ENCODE measurements around the gene CEMIP.

The CEMIP gene

DNA sequence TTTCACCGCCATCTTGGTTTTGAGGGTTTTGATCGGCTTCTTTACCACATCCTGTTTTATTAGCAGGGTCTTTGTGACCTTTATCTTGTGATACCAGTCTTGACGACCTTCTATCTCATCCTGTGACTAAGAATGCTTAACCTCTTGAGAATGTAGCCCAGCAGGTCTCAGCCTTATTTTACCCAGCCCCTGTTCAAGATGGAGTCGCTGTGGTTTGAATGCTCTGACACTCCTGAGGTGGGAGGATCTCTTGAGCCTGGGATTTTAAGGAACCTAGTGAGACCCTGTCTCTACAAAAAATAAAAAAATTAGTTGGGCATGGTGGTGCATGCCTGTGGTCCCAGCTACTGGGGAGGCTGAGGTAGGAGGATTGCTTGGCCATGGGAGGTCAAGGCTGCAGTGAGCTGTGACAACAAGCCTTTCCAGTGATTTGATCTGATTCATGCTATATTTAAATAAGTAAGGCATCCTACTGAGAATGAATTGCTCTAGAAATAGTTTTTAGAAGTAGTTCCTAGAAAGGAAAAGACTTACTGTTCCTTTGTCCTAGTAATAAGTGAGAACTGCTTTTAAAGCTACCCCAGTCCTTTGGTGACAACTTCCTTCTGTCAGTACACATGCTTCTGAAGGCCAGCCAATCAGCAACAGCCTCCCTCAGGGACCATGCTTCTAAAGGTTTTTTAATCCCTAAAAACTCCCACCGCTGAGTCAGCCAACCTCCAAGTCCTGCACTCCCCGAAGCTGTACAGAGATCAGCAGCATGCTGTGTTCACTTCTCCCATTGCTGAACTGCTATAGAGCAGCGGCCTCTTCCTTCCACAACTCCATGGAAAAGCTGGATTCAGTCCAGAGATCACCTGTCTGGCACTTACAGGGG, 9.1 kb upstream of the CEMIP start:
- TF ChIP-seq POLR2A (IDR thresholded peaks at IDR 0.05; ENCODE audit: low read depth, low read length): no peak
- DNase-seq (ENCODE audit: insufficient read length, low spot score) (no peak), FAIRE-seq (no peak)

DNA sequence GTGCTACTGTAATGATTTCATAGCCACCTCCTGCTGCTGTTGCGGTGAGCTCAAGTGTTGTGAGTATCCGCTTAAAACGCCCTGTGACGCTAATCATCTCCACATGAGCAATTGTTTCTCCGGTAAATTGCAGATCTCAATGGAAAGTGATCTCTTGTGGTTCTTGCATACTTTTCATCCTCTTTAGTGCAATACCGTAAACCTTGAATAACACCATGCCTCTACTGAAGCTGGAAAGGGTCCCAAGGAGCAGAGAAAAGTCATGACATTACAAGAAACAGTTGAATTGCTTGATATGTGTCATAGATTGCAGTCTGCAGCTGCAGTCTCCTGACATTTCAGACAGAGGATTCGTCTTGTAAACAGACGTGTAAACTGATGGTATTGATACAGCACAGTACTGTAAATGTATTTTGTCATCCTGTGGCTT, 6.0 kb upstream of the CEMIP start:
- no peak for TF ChIP-seq POLR2A (IDR thresholded peaks at IDR 0.05; ENCODE audit: low read depth, low read length)
- DNase-seq (ENCODE audit: insufficient read length, low spot score) (no peak), FAIRE-seq (no peak)

DNA sequence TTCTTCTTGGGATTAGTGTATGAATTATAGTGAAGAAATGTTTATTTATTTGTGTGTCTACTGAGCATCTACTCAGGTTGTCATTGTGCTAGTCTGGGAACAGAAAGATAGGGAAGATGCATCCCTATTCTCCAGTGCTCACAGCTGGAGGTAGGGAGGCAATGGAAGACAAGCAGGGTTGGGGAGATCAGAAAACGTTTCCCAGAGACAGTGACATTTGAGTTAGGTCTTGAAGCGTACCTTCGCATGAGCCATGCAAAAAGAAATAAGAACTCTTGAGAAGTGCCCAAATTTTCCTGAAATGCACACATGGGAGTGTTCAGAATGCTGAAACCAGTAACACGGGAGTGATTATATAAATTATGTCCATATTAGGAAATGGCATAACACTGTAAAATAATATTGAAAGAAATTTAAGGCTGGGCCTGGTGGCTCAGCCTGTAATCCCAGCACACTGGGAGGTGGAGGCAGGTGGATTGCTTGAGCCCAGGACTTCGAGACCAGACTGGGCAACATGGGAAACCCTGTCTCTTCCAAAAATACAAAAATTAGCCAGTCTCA, 5.3 kb upstream of the CEMIP start:
- FAIRE-seq (no peak), DNase-seq (ENCODE audit: insufficient read length, low spot score) (no peak)
- TF ChIP-seq POLR2A (IDR thresholded peaks at IDR 0.05; ENCODE audit: low read depth, low read length): no peak

DNA sequence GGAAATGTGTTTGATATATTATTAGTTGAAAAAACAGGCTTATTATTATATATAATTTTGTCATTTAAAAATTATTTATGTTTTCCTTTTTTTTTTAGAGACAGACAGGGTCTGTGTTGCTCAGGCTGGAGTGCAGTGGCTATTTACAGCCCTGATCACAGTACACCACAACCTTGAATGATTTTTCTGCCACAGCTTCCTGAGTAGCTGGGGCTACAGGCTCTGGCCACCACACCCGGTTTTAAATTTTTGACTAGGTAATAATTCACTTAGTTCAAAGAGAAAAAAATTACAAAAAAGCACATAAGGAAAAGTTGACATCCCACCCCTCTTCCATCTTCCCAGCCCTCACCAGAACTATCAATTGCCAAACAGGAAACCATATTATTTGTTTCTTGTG, 4.7 kb upstream of the CEMIP start:
- no peak for FAIRE-seq

DNA sequence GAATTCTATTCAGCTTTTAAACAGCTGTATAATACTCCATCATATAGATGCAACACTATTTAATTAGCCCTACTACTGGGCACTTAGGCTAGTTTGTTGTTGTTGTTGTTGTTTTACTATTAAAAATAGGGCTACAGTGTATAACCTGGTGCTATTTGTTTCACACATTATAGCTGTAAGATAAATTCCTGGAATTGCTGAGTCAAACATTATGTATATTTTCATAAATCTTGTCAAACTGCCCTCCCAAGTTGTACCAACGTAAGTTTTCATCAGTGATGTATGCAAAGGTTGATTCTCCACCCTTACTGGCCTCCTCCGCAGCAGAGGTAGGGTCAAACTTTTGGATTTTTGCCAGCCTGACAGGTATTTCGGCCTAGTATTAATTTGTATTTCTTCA, 3.8 kb upstream of the CEMIP start:
- FAIRE-seq: no peak
- no peak for TF ChIP-seq POLR2A (IDR thresholded peaks at IDR 0.05; ENCODE audit: low read depth, low read length)
- DNase-seq (ENCODE audit: insufficient read length, low spot score): no peak

More for the DNA sequence above, 4.7 kb upstream of the CEMIP start:
- TF ChIP-seq POLR2A (IDR thresholded peaks at IDR 0.05; ENCODE audit: low read depth, low read length): no peak
- DNase-seq (ENCODE audit: insufficient read length, low spot score): no peak

DNA sequence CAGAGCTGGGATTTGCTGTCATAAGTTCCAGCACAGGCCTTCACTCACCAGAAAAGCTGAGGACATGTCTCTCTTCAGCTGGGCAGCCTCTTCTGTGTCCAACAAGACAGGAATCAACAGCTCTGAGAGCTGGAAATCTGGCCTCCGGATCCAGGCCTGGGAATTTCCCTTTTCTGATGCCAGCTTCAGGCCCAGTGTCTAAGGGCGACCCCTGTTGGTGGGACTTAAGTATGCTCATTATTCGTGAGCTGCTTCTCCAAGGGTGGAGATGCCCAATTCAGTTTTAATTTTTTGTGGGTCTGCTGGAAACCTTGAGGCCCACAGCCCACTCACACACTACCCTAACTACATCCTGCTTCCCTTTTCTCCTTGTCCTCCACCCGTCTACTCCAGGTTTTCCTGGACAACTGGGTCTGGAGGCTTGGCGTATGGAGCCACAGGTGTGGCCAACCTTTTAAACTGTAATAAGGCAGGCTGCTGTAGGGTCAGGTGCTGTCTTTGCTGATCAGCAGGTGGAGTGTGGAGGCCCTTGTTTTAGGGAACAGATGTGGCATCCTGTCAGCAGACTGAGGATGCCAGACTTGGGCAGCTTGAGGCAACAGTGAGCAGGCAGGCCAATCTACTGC, 2.6 kb upstream of the CEMIP start:
- DNase-seq (ENCODE audit: insufficient read length, low spot score): peak; percentile 45
- FAIRE-seq: no peak
- TF ChIP-seq POLR2A (IDR thresholded peaks at IDR 0.05; ENCODE audit: low read depth, low read length): no peak

DNA sequence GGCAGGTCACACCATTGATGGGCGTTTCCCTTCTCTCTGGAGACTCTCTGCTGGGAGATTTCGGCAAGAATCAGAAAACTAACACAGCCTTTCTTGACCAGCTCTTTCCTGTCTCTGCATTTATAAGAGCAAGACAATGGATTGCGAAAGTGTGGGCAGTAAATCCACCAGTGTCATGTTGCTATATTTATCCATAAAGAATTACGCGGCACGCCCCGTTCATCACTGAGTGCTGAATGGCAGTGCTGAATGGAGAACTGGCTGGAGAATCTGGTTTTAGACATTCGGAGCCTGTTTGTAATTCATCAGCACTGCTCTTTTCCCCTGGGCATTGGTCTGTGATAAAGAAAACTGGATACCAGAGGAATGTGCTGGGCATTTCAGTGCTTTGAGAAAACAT, 2.0 kb upstream of the CEMIP start:
- no peak for TF ChIP-seq POLR2A (IDR thresholded peaks at IDR 0.05; ENCODE audit: low read depth, low read length)
- no peak for DNase-seq (ENCODE audit: insufficient read length, low spot score)
- no peak for FAIRE-seq

DNA sequence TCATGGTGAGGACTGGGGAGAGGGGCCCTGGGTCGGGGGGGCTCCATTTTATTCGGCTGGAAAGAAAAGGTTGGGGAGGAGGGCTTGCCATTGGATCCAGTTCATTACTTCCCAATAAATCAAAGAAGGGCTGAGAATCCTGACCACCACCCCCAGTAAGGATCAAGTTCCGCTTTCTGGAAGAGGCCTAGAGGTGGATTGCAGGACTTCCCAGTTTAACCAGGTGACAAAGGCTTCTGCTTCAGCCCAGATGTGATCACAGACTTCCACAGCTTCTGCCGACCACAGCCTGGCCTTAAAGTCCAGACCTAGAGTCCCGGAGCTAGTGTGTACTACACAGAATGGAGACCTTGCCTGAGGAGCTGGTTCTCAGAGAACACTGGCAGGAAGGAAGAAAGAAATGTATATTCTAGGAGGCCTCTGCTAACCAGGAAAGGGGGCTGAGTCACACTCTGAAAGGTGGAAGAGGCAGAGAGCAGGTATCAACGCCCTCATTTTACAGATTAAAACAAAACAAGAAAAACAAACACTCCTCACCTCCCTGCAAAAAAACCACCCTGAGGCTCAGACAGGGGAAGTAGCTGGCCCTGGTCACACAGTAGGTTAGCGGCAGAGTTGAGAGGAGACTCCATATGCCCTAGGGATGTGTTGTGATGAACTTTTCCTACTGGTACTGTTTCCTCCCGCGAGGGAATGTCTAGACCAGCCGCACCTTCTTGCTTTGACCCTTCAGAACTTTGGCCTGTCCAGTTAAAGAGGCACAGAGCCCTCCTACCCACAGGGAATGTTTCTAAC, 1.1 kb upstream of the CEMIP start:
- TF ChIP-seq POLR2A (IDR thresholded peaks at IDR 0.05; ENCODE audit: low read depth, low read length): no peak
- FAIRE-seq: no peak
- DNase-seq (ENCODE audit: insufficient read length, low spot score): no peak

DNA sequence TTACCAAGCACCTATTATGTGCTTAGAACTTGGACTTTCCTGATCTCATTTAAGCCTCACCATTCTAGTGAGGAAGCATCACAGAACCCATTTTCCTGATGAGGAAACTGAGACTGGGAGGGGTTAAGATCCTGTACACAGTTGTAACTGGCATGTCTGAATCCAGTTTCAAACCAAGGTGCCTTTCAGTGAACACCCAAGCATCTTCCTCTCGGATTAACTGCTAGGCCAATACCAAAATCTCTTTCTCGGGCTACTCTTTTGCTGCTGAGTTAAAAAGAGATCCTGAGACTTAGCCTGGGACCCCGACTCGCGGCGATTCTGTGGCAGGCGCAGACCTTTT, 578 bp upstream of the CEMIP start:
- DNase-seq (ENCODE audit: insufficient read length, low spot score) (no peak), FAIRE-seq (no peak)
- TF ChIP-seq POLR2A (IDR thresholded peaks at IDR 0.05; ENCODE audit: low read depth, low read length): no peak

DNA sequence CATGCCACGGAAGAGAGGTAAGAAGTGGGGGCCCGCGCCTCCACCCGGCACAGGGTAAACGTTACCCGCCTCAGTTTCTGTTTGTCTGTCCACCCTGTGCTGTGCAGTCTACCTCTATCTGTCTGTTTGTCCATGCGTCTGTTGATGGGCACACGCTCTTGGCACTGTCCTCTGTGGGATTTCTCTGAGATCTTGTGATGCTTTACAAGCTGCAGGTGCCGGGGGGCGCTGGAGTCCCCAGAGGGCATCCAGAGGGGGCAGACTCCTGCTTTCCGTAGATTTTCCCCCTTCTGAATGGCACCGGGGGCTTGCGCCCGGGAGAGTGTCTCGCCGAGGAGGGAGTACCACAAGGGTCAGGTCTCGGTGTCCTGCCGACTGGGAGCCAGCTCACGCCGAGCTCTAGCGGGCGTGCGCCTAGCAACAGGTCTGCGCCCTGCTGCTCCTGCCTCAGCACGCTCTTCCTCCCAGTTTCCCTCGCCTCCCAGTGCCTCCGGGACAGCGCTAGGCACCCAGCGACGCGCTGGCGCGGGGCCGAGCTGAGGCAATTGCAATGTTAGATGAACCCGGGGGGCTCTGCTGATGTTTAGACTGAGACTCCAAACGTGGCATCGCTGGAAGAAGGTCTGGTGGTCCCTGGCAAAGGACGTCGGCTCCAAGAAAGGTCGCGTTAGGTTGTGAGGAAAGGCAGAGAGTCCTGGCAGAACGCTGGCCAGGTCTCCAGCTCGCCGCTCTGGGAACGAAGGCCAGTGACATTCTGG, 667 bp downstream of the CEMIP start:
- FAIRE-seq (no peak), DNase-seq (ENCODE audit: insufficient read length, low spot score) (no peak)
- TF ChIP-seq POLR2A (IDR thresholded peaks at IDR 0.05; ENCODE audit: low read depth, low read length): no peak

DNA sequence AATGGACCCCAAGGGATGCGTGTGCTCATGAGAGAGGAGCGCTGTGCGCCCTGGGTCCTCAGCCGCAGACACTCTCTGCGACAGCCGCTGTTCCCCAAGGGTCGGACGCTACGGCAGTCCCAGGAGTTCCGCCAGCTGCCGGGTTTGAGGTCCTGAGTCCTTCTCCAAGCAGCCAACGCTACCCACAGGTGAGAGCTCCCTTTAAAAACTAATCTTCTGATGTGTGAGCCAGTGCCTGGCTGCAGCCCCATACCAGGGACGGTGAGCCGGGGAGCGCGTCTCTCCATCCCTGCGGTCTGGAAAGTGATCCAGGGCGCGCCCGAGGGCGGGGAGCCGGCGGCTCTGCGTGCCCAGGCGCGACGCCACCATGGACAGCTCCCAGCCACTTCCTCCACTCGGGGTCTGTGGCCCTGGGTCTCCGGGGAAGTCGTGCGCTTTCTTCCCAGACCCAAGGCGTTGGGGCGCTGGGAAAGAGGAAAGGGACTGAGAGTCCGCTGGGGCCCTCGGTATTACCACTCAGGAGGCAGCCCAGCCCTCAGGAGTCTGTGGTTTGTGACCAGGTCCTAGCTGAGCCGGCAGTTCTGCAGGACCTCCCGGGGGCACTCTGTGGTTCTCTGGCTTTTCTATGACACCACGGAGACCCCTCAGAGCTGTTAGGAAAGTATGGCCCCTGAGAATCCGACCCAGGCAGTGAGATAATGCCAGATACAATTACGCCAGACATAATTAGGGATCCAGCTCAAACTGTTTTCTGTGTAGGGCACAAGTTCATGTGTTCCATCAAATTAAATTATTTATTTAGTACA, 1.4 kb downstream of the CEMIP start:
- FAIRE-seq (no peak), DNase-seq (ENCODE audit: insufficient read length, low spot score) (no peak)
- TF ChIP-seq POLR2A (IDR thresholded peaks at IDR 0.05; ENCODE audit: low read depth, low read length): no peak

DNA sequence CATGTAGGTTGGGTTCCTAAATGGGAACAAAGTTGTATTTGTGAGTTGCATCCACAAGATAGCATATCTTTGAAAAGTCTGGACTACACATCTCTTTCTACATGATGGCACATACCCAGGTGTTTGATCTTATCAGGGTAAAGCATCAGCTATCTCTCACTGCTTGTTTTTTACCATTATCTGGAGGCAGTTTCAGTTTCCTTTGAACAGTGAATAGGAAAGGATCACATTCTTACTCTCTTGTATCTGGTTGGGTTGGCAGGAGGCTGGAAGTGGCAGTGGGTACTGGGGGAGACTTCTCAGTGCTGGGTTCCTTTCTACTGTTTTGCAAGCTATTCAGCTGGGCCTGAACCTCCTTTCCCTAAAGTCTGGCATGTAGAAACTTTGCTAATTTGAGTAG, 4.1 kb downstream of the CEMIP start:
- DNase-seq (ENCODE audit: insufficient read length, low spot score): no peak
- FAIRE-seq: no peak
- TF ChIP-seq POLR2A (IDR thresholded peaks at IDR 0.05; ENCODE audit: low read depth, low read length): no peak

DNA sequence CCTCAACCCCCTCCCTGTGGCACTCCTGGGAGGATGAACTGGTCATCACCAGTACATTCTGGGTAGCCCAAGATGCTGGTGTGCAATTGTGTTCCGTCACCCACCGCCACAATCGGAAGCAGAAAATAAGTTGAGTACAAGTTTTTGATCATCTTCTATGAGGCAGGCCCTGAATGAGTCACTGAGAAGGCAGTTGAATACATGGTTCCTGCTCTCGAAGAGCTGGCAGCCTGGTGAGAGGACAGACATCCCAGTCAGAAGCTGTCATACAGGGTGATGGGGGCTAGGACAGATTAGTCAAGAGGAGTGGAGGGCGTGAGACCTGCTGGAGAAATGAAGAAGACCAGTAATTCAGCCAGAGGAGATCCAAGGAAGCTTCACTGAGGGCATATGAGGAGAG, 6.2 kb downstream of the CEMIP start:
- TF ChIP-seq POLR2A (IDR thresholded peaks at IDR 0.05; ENCODE audit: low read depth, low read length): no peak
- DNase-seq (ENCODE audit: insufficient read length, low spot score) (no peak), FAIRE-seq (no peak)

Data from H54 (cell line).